Neuronal stem cell (in vitro differentiated cells): ENCODE results near the gene PLEKHG1.
A peak's percentile ranks its signal among the peaks of the same experiment; 100 is the strongest.

Source experiments
- DNase-seq: peaks from one replicate; pipeline ENCODE4 v3.0.0-alpha.2; 2013; ENCODE audit warnings: low spot score
- H2AFZ ChIP-seq: one replicate; pipeline ENCODE4 v1.6.1; 2013; ENCODE audit warnings: mild to moderate bottlenecking, low read length, inconsistent platforms
- H2AK5ac ChIP-seq: 2 replicates; pipeline ENCODE4 v1.6.1; 2013; ENCODE audit warnings: low read depth, mild to moderate bottlenecking, inconsistent platforms, low read length, moderate library complexity, mixed read lengths
- H2BK120ac ChIP-seq: 2 replicates; pipeline ENCODE4 v1.6.1; 2013; ENCODE audit warnings: low read depth, mild to moderate bottlenecking, inconsistent platforms, low read length, moderate library complexity, mixed read lengths
- H2BK12ac ChIP-seq: one replicate; pipeline ENCODE4 v1.6.1; 2013; ENCODE audit warnings: low read length, inconsistent platforms
- H2BK15ac ChIP-seq: 2 replicates; pipeline ENCODE4 v1.6.1; 2013; ENCODE audit warnings: mild to moderate bottlenecking, low read length, inconsistent platforms, mixed read lengths
- H2BK5ac ChIP-seq: one replicate; pipeline ENCODE4 v1.6.1; 2013; ENCODE audit warnings: inconsistent platforms, mild to moderate bottlenecking, low read length, moderate library complexity
- H3K14ac ChIP-seq: one replicate; pipeline ENCODE4 v1.6.1; 2013; ENCODE audit warnings: low read length, inconsistent platforms
- H3K18ac ChIP-seq: 2 replicates; pipeline ENCODE4 v1.6.1; 2013; ENCODE audit warnings: low read length, inconsistent platforms
- H3K23ac ChIP-seq: 2 replicates; pipeline ENCODE4 v1.6.1; 2013; ENCODE audit warnings: low read depth, mild to moderate bottlenecking, mixed read lengths, low read length, inconsistent platforms; ENCODE audit not compliant: poor library complexity
- H3K27ac ChIP-seq: replicated peaks from 3 replicates; pipeline ENCODE4 v1.5.1; 2013; ENCODE audit warnings: low read length, inconsistent platforms
- H3K27me3 ChIP-seq, 3 experiments: 2 replicates each; pipeline ENCODE4 v1.6.1; 2013; ENCODE audit warnings: low read length in 3 of 3, mild to moderate bottlenecking in 2 of 3, inconsistent platforms in 1 of 3, low read depth in 1 of 3, mixed read lengths in 1 of 3, moderate library complexity in 1 of 3; ENCODE audit not compliant: control insufficient read depth in 3 of 3, insufficient read depth in 3 of 3
- H3K36me3 ChIP-seq, 2 donors: replicated peaks in 1 of 2; 2 replicates each; pipeline ENCODE4 v1.6.1; 2013; ENCODE audit warnings: low read length in 2 of 2; ENCODE audit not compliant: control insufficient read depth in 2 of 2, insufficient read depth in 2 of 2
- H3K4ac ChIP-seq: 2 replicates; pipeline ENCODE4 v1.6.1; 2013; ENCODE audit warnings: inconsistent platforms, mild to moderate bottlenecking, low read length, moderate library complexity
- H3K4me1 ChIP-seq, 2 donors: 1 replicate in 1 of 2; 2 replicates in 1 of 2; pipeline ENCODE4 v1.6.1; 2013; ENCODE audit warnings: low read length in 2 of 2, low read depth in 1 of 2; ENCODE audit not compliant: control insufficient read depth in 2 of 2, insufficient read depth in 1 of 2
- H3K4me2 ChIP-seq: one replicate; pipeline ENCODE4 v1.6.1; 2013; ENCODE audit warnings: mild to moderate bottlenecking, low read length, inconsistent platforms; ENCODE audit not compliant: insufficient read depth, poor library complexity, severe bottlenecking
- H3K4me3 ChIP-seq, 2 donors: 2 replicates each; pipeline ENCODE4 v1.5.1; 2013; ENCODE audit warnings: low read length in 2 of 2, mild to moderate bottlenecking in 2 of 2, inconsistent platforms in 1 of 2, moderate library complexity in 1 of 2
- H3K79me1 ChIP-seq: one replicate; pipeline ENCODE4 v1.6.1; 2013; ENCODE audit warnings: low read depth, mild to moderate bottlenecking, inconsistent platforms, low read length, moderate library complexity
- H3K9ac ChIP-seq: one replicate; pipeline ENCODE4 v1.6.1; 2013; ENCODE audit warnings: mild to moderate bottlenecking, low read depth, low read length, inconsistent platforms; ENCODE audit not compliant: poor library complexity
- H3K9me3 ChIP-seq, 2 donors: replicated peaks in 1 of 2; 2 replicates each; pipeline versions ENCODE3 to v1.6.1; 2013; ENCODE audit warnings: low read length in 2 of 2, mild to moderate bottlenecking in 2 of 2, inconsistent platforms in 1 of 2, low read depth in 1 of 2, mixed read lengths in 1 of 2, moderate library complexity in 1 of 2; ENCODE audit not compliant: control insufficient read depth in 2 of 2, insufficient read depth in 1 of 2
- H4K8ac ChIP-seq: one replicate; pipeline ENCODE4 v1.6.1; 2013; ENCODE audit warnings: low read depth, mild to moderate bottlenecking, inconsistent platforms, low read length, moderate library complexity
- H4K91ac ChIP-seq: one replicate; pipeline ENCODE4 v1.6.1; 2013; ENCODE audit warnings: low read length, low read depth, mild to moderate bottlenecking, inconsistent platforms; ENCODE audit not compliant: poor library complexity
- WGBS, 2 donors: extraction: QIAGEN DNeasy Blood & Tissue Kit; methylation state at CpG; one replicate each; pipeline ENCODE4 v1.1.7; 2013; ENCODE audit warnings: missing lambda C conversion rate in 2 of 2, mixed read lengths in 1 of 2; ENCODE audit not compliant: insufficient read length in 2 of 2, insufficient replicate concordance in 1 of 2; ENCODE audit errors: extremely low coverage in 2 of 2; 5-methylcytosine and 5-hydroxymethylcytosine counted together

The PLEKHG1 gene

GRCh38 chr6:150622941-150623874, 23.5 kb downstream of the PLEKHG1 start:
- Histone ChIP-seq H2BK5ac (no peak overlapping the region), H4K91ac (no peak overlapping the region), H2BK15ac (no peak overlapping the region), H4K8ac (no peak overlapping the region), H3K36me3 (peaks cover 1 to 19% of the 10 kb centered on the region in 2 donors), H3K18ac (no peak overlapping the region), H3K4me2 (no peak overlapping the region), H3K23ac (no peak overlapping the region), H2BK120ac (no peak overlapping the region), H3K4me3 (no peak overlapping the region), H3K4me1 (peaks cover 0 to 21% of the 10 kb centered on the region in 2 donors), H3K9me3 (peaks cover 8 to 25% of the 10 kb centered on the region in 2 donors), H3K79me1 (peaks cover 2% of the 10 kb centered on the region), H2AFZ (no peak overlapping the region), H2BK12ac (no peak overlapping the region), H3K14ac (no peak overlapping the region), H2AK5ac (no peak overlapping the region), H3K27ac (no peak overlapping the region), H3K27me3 (no peaks in the 10 kb centered on the region), H3K4ac (no peak overlapping the region), H3K9ac (no peak overlapping the region)
- no peak for DNase-seq
- no CpG with 5 or more reads among the region's 18 CpGs for WGBS, 2 donors

GRCh38 chr6:150624191-150624590, 24.5 kb downstream of the PLEKHG1 start:
- Histone ChIP-seq H3K79me1 (peaks cover 2% of the 10 kb centered on the region), H4K91ac (no peak overlapping the region), H4K8ac (no peak overlapping the region), H3K27me3 (no peaks in the 10 kb centered on the region), H3K18ac (peak overlapping the region; percentile 32), H3K27ac (no peak overlapping the region), H3K23ac (no peak overlapping the region), H3K36me3 (peaks cover 1 to 19% of the 10 kb centered on the region in 2 donors), H2BK12ac (no peak overlapping the region), H2AK5ac (no peak overlapping the region), H3K9me3 (peaks cover 8 to 25% of the 10 kb centered on the region in 2 donors), H2BK5ac (no peak overlapping the region), H3K4me3 (no peak overlapping the region), H3K14ac (no peak overlapping the region), H2AFZ (no peak overlapping the region), H3K4ac (no peak overlapping the region), H3K4me1 (peaks cover 0 to 18% of the 10 kb centered on the region in 2 donors), H2BK120ac (no peak overlapping the region), H3K4me2 (no peak overlapping the region), H2BK15ac (no peak overlapping the region), H3K9ac (no peak overlapping the region)
- DNase-seq = no peak
- no CpG with 5 or more reads among the region's 5 CpGs for WGBS, 2 donors

GRCh38 chr6:150625927-150626326, 26.2 kb downstream of the PLEKHG1 start:
- H3K14ac ChIP-seq = no peak overlapping the region

GRCh38 chr6:150627154-150627553, 27.5 kb downstream of the PLEKHG1 start:
- no peak overlapping the region for H3K23ac ChIP-seq
- H3K4ac ChIP-seq = no peak overlapping the region
- H3K18ac ChIP-seq = no peak overlapping the region
- H3K27ac ChIP-seq = no peak overlapping the region
- no peak overlapping the region for H2BK15ac ChIP-seq
- no peak overlapping the region for H3K14ac ChIP-seq
- H3K27me3 ChIP-seq = no peaks in the 10 kb centered on the region
- peaks cover 8 to 25% of the 10 kb centered on the region in 2 donors for H3K9me3 ChIP-seq
- H3K36me3 ChIP-seq = peaks cover 1 to 14% of the 10 kb centered on the region in 2 donors
- no peak overlapping the region for H2AFZ ChIP-seq
- DNase-seq = no peak
- no peak overlapping the region for H3K9ac ChIP-seq
- no peak overlapping the region for H4K8ac ChIP-seq
- H2BK12ac ChIP-seq = no peak overlapping the region
- H3K4me2 ChIP-seq = no peak overlapping the region
- H3K79me1 ChIP-seq = no peaks in the 10 kb centered on the region
- H3K4me1 ChIP-seq = peaks cover 0 to 10% of the 10 kb centered on the region in 2 donors
- H3K4me3 ChIP-seq = no peak overlapping the region
- H2BK120ac ChIP-seq = no peak overlapping the region
- H4K91ac ChIP-seq = no peak overlapping the region
- H2AK5ac ChIP-seq = no peak overlapping the region
- H2BK5ac ChIP-seq = no peak overlapping the region

More at GRCh38 chr6:150625927-150626326, 26.2 kb downstream of the PLEKHG1 start:
- H3K79me1 ChIP-seq = no peaks in the 10 kb centered on the region
- no peak overlapping the region for H3K4me3 ChIP-seq
- H3K18ac ChIP-seq = no peak overlapping the region
- no peak overlapping the region for H3K27ac ChIP-seq
- H3K4me2 ChIP-seq = no peak overlapping the region
- no CpG with 5 or more reads among the region's 4 CpGs for WGBS, 2 donors
- no peak overlapping the region for H4K91ac ChIP-seq
- H4K8ac ChIP-seq = no peak overlapping the region
- H3K23ac ChIP-seq = no peak overlapping the region
- DNase-seq = no peak
- H3K4me1 ChIP-seq = peaks cover 0 to 10% of the 10 kb centered on the region in 2 donors
- H3K9ac ChIP-seq = no peak overlapping the region
- H2BK5ac ChIP-seq = no peak overlapping the region
- no peak overlapping the region for H2AFZ ChIP-seq
- H3K9me3 ChIP-seq = peaks cover 8 to 25% of the 10 kb centered on the region in 2 donors
- H2BK12ac ChIP-seq = no peak overlapping the region
- H2BK15ac ChIP-seq = no peak overlapping the region
- no peak overlapping the region for H2BK120ac ChIP-seq
- H3K27me3 ChIP-seq = no peaks in the 10 kb centered on the region
- peaks cover 1 to 19% of the 10 kb centered on the region in 2 donors for H3K36me3 ChIP-seq
- no peak overlapping the region for H2AK5ac ChIP-seq
- no peak overlapping the region for H3K4ac ChIP-seq
